HL-60 (cell line): ENCODE measurements around the gene TRPM1.

ENCODE experiments used
- DNase-seq, 2 experiments: peaks; one replicate each; pipeline ENCODE4 v3.0.0-alpha.2; 2010 to 2020; ENCODE audit warnings: low read depth in 1 of 2, low spot score in 1 of 2
- H3K27ac ChIP-seq: fragments of 250-450 bp; sonication (Bioruptor Pico); replicated peaks from 2 replicates; pipeline ENCODE4 v1.5.1; 2020; ENCODE audit warnings: mild to moderate bottlenecking, moderate library complexity
- H3K27me3 ChIP-seq: fragments of 250-450 bp; sonication (Bioruptor Pico); 2 replicates; pipeline ENCODE4 v1.5.1; 2021; ENCODE audit warnings: mild to moderate bottlenecking, moderate library complexity; ENCODE audit not compliant: insufficient read depth, poor library complexity, severe bottlenecking
- H3K4me3 ChIP-seq: replicated peaks from 2 replicates; pipeline ENCODE4 v1.5.1; 2011; ENCODE audit warnings: mild to moderate bottlenecking, control low read depth, low read length; ENCODE audit not compliant: insufficient read depth
- CTCF ChIP-seq: IDR thresholded peaks from one replicate; pipeline ENCODE4 v1.5.1; 2011; ENCODE audit warnings: low read length, control low read depth, inconsistent platforms; ENCODE audit not compliant: insufficient read depth
- GABPA ChIP-seq: IDR thresholded peaks from 2 replicates; pipeline ENCODE4 v1.6.1; 2012; ENCODE audit warnings: low read depth
- POLR2AphosphoS5 ChIP-seq: IDR thresholded peaks from 2 replicates; pipeline ENCODE4 v1.6.1; 2012; ENCODE audit warnings: low read depth
- REST ChIP-seq: IDR thresholded peaks from 2 replicates; pipeline ENCODE4 v1.6.1; 2012; ENCODE audit warnings: low read depth; ENCODE audit not compliant: insufficient replicate concordance
- SPI1 ChIP-seq: IDR thresholded peaks from 2 replicates; pipeline ENCODE4 v1.6.1; 2012; ENCODE audit warnings: low read depth, mild to moderate bottlenecking, borderline replicate concordance

The TRPM1 gene

GRCh38 chr15:31005660-31006059, 95.9 kb downstream of the TRPM1 start:
- no peak for DNase-seq
- TF ChIP-seq CTCF (no peak), REST (no peak)
- Histone ChIP-seq H3K27ac (no peak overlapping the region), H3K4me3 (no peak overlapping the region), H3K27me3 (no peaks in the 10 kb centered on the region)

GRCh38 chr15:31004220-31004733, 97.2 kb downstream of the TRPM1 start:
- DNase-seq: peak; percentile 60 to 66
- Histone ChIP-seq H3K27ac (no peak overlapping the region), H3K27me3 (no peaks in the 10 kb centered on the region), H3K4me3 (no peak overlapping the region)
- TF ChIP-seq REST (no peak), CTCF (no peak), SPI1 (peak; percentile 71; the same call in 1 of the 2 replicates), GABPA (no peak), POLR2AphosphoS5 (no peak)

- no peak for TF ChIP-seq CTCF
- no peak for TF ChIP-seq POLR2AphosphoS5
- TF ChIP-seq REST: no peak
- TF ChIP-seq SPI1: no peak
- no peak for TF ChIP-seq GABPA
- DNase-seq: no peak
- Histone ChIP-seq H3K27me3 (no peaks in the 10 kb centered on the region), H3K4me3 (no peak overlapping the region), H3K27ac (no peak overlapping the region)
These were observed 99.8 kb downstream of the TRPM1 start for GRCh38 chr15:31001702-31002101.
